HG02970 (cell line): ENCODE results near the gene SYS1.

Source experiments
- ATAC-seq: cut with Tn5 transposase; IDR thresholded peaks from one replicate; pipeline ENCODE4 v1.9.1; 2021; ENCODE audit warnings: mild to moderate bottlenecking, moderate library complexity, moderate number of reproducible peaks; ENCODE audit not compliant: unreplicated experiment, low FRiP score

Gene SYS1

GRCh38 chr20:45374966-45375365 is 12.0 kb downstream of the SYS1 start:
- ATAC-seq: no peak

GRCh38 chr20:45377269-45377668 is 14.3 kb downstream of the SYS1 start:
- no peak for ATAC-seq

- ATAC-seq: no peak
Observed at GRCh38 chr20:45378191-45378590, 15.2 kb downstream of the SYS1 start, which contains the start of gene TP53TG5. TSS of gene TP53TG5 (minus strand) at chr20:45378325. CDS start at chr20:45378236, 89 bp downstream.

GRCh38 chr20:45387274-45387673 is 24.3 kb downstream of the SYS1 start:
- ATAC-seq: no peak

GRCh38 chr20:45390931-45391330 is 28.0 kb downstream of the SYS1 start:
- no peak for ATAC-seq

- no peak for ATAC-seq
Observed at GRCh38 chr20:45391559-45391958, 28.6 kb downstream of the SYS1 start.

- ATAC-seq: no peak
Observed at GRCh38 chr20:45392733-45393132, 29.8 kb downstream of the SYS1 start.

- no peak for ATAC-seq
Observed at GRCh38 chr20:45394221-45395113, 31.5 kb downstream of the SYS1 start.

GRCh38 chr20:45395114-45395415 is 32.1 kb downstream of the SYS1 start:
- ATAC-seq: no peak

- ATAC-seq: no peak
Observed at GRCh38 chr20:45399018-45399417, 36.1 kb downstream of the SYS1 start.

- ATAC-seq: no peak
Observed at GRCh38 chr20:45400346-45401031, 37.5 kb downstream of the SYS1 start.

GRCh38 chr20:45402946-45403345 is 40.0 kb downstream of the SYS1 start:
- no peak for ATAC-seq

GRCh38 chr20:45404438-45404837 is 41.5 kb downstream of the SYS1 start:
- no peak for ATAC-seq

GRCh38 chr20:45405571-45406259 is 42.8 kb downstream of the SYS1 start:
- ATAC-seq: no peak

GRCh38 chr20:45406260-45407066 is 43.5 kb downstream of the SYS1 start:
- no peak for ATAC-seq

- ATAC-seq: no peak
Observed at GRCh38 chr20:45407067-45407745, 44.2 kb downstream of the SYS1 start.

- no peak for ATAC-seq
Observed at GRCh38 chr20:45407783-45408645, 45.1 kb downstream of the SYS1 start, which contains the start of gene DBNDD2. TSS of gene DBNDD2 (plus strand) at chr20:45408289. CDS start at chr20:45408468, 179 bp downstream.

- no peak for ATAC-seq
Observed at GRCh38 chr20:45408646-45409213, 45.8 kb downstream of the SYS1 start.
